A172 (cell line): ENCODE results near the gene CCZ1. TPM values are rescaled to one million over a fixed set of nuclear protein-coding genes. Genes with fewer than 3 reads are reported as not detected.
"Not testable (repeated sequence)": the region's sequence is repeated elsewhere in the genome, so short reads cannot be mapped to it uniquely, and the experiment has no call there.

Experiments
- DNase-seq: peaks from one replicate; pipeline ENCODE4 v3.0.0-alpha.2; 2015; ENCODE audit warnings: low spot score
- total RNA-seq: library from RNA; depleted of rRNA; stranded (reverse); fragments of >200 nt; shearing (Covaris generic); gene quantifications from 2 replicates; pipeline ENCODE4 v1.2.3, GENCODE V29; 2014; rRNA removed

CCZ1 gene
- total RNA-seq, 1 experiment from 2014 or later, result 184 TPM

DNA sequence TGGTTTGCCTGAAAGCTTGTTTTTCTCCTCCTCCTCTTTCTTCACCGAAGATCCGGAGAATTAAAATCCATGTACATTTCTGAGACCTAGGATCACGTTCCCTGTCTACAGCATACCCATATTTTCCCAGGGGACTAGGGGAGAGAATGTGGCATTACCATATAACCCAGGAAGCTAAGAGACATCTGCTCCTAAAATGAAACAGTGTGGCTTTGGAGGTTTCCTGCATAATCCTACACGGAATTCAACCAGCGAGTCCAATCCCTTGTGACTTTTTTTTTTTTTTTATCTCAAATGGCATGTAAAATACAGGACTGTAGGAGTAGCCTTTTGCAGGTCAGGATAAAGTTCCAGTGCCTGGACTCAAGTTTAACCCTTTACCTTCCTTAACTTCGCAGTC, 10.3 kb downstream of the CCZ1 start:
- DNase-seq, result not testable (repeated sequence)

DNA sequence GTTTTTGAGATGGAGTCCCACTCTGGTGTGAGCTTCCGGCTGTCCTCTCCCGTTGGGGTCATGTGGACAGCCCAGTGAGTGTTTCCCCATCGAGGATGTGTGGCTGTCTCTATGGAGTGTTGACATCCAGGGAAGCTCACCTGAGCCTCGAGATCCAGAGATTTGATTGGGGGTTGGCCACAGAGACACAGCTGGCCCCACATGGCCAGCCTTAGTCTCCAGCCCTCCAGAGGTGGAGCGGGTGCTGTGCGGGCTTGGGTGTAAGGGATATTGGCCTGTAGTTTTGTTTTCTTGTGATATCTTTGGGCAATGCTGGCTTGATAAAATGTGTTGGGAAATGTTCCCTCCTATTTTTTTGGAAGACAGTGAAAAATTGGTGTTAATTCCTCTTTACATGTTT, 18.0 kb downstream of the CCZ1 start:
- not testable (repeated sequence) for DNase-seq

DNA sequence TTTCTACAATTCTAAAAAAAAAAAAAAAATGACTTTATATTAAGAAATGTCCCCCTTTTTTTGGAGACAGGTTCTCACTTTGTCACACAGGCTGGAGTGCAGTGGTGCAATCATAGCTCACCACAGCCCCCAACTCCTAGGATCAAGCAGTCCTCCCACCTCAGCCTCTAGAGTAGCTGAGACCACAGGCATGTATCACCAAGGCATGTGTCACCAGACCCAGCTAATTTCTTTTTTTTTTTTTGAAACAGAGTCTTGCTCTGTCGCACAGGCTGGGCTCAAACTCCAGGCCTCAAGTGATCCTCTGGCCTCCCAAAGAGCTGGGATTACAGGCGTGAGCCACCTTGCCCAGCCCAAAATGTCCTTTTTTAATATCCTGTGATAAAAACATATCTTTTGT, 25.6 kb downstream of the CCZ1 start:
- DNase-seq, result not testable (repeated sequence)

DNA sequence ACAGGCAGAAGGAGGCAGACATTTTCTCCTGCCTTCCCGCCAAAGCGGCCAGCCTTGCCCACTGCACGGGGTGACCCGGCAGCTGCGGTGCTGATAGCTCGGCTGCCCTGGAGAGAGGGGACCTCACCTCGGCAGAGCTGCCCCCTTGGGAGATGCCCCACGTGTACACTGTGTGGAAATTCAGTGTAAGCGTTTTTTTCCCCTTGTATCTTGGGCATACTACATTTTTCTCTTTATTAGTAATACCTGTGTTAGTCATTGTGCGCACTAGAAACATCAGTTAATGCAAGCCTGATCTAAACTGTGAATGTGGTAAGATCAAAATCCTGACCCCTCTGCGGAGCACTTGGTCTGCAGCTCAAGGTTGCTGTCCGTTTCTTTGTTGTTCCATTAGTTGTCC, 26.1 kb downstream of the CCZ1 start:
- DNase-seq, result not testable (repeated sequence)

DNA sequence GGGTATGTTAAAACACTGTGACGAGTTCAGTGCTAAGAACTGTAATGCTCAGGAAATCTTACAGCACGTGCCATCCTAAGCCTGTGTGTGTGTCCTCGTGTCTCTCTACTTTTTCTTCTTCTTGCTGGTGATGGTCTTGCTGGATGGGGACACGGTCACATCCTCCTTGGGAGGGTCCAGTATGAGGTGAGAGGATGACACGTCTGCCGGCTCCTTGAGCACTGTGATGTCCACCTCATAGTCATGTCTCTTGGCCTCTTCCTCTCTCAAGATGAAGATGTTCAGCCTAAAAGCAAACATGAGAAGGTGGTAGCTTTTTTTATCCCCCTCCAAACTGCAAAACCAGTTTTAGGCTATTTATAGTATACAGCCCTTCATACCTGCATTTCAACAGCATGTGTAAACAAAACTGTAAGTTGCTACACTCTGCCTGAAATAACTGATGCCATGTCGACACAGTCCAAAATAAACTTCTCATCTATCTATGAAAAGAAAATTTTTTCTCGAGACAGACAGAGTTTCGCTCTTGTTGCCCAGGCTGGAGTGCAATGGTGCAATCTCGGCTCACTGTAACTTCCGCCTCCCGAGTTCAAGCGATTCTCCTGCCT, 27.8 kb downstream of the CCZ1 start:
- not testable (repeated sequence) for DNase-seq

GRCh38 chr7:5930290-5930689, 31.8 kb downstream of the CCZ1 start:
- DNase-seq, result not testable (repeated sequence)

DNA sequence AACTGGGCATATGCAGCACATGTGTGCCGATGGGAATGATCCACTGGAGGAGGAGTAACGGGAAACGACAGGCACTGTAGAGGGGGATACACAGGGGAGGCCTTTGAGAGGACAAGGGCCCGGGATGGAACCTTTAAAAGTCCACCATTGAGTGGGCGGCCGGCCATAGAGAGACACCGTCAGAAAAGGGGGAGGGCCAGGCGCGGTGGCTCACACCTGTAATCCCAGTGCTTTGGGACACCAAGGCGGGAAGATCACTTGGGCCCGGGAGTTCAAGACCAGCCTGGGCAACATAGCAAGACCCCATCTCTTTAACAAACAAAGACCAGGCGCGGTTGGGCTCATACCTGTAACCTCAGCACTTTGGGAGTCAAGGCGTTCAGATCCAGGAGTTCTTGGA, 32.7 kb downstream of the CCZ1 start:
- DNase-seq, result not testable (repeated sequence)

- peak; percentile 72 for DNase-seq
These were observed 33.5 kb downstream of the CCZ1 start for GRCh38 chr7:5931905-5932644.

DNA sequence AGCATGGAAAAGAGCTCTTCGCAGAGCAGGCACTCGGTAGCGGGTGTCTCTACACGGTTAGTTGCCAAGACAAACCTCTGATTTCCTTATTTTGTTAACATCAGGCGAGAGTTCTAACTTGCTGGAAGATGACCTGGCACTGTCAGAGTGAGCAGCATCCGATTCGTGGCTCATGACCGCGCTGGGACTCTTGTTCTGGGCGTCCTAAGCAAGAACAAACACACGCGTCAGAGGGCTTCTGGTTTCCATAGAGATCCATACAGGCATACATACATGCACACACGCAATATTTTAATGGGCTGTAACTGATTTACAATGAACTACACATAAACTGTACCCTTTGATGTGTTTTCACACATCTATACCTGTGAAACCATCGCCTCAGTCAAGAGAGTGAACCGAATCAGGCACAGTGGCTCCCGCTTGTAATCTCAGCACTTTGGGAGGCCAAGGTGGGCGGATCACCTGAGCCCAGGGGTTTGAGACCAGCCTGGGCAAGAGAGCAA, 36.5 kb downstream of the CCZ1 start:
- not testable (repeated sequence) for DNase-seq

GRCh38 chr7:5963205-5963604, 64.7 kb downstream of the CCZ1 start:
- not testable (repeated sequence) for DNase-seq

GRCh38 chr7:5963810-5964209, 65.3 kb downstream of the CCZ1 start:
- not testable (repeated sequence) for DNase-seq

DNA sequence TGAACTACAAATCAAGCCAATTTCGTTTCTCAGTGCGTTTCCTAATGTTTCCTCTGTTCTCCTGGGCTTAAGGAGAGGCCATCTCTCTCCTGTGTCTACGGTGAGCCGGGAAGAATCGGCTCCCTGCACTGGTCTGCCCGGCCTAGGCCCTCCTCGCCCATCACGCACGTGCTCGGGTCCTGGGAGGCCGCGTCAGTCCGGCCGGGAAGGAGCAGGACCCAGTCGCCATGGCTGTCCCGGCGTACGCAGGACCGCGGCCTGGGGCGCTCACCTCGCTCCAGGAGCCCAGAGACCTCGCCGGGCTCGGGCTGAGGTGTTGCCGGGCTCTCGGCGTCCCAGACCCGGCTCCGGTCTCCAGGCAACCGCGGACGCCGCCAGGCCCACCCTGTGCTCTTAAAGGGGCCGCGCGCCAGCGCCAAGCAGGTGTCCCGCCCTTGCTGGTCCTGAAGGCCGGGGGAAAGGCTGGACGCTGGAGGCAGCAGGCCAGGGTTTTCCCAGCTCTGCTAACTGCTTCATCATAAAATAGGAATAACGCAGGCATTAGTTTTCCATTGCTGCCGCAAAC, 71.9 kb downstream of the CCZ1 start, which contains the start of gene RSPH10B:
RSPH10B (minus strand) TSS at position 343 of the 565 bp plus-strand sequence. CDS start 3,573 bp downstream, outside the sequence.
- DNase-seq, result not testable (repeated sequence)

GRCh38 chr7:5973580-5973979, 75.0 kb downstream of the CCZ1 start:
- not testable (repeated sequence) for DNase-seq

Other genes starting within 250 kb of the CCZ1 start
- gene RNF216, start 117.1 kb upstream of the CCZ1 start, total RNA-seq, result 45.1 and 47.6 TPM in 2 replicates
- gene OCM, start 17.9 kb upstream of the CCZ1 start, total RNA-seq, result not detected in 2 replicates
- not detected in 2 replicates for gene RSPH10B, start 72.0 kb downstream of the CCZ1 start, total RNA-seq
- gene PMS2, start 110.3 kb downstream of the CCZ1 start, total RNA-seq, result 35.9 and 43.0 TPM in 2 replicates
- 265 and 288 TPM in 2 replicates for gene AIMP2, start 110.5 kb downstream of the CCZ1 start, total RNA-seq
- gene ANKRD61, start 132.6 kb downstream of the CCZ1 start, total RNA-seq, result 1.0 TPM in 1 of 2 replicates, not detected in the other
- gene EIF2AK1, start 160.4 kb downstream of the CCZ1 start, total RNA-seq, result 71.8 and 175 TPM in 2 replicates
- gene USP42, start 206.2 kb downstream of the CCZ1 start, total RNA-seq, result 6.3 and 7.9 TPM in 2 replicates